Panc1 (cell line): Measurements from ENCODE around the gene EDEM3.

Source experiments
- POLR2AphosphoS5 ChIP-seq: IDR thresholded peaks from 2 replicates; pipeline ENCODE4 v1.6.1; 2012; ENCODE audit warnings: mild to moderate bottlenecking, low read depth, low read length, moderate library complexity
- SIN3A ChIP-seq: IDR thresholded peaks from 2 replicates; pipeline ENCODE4 v1.6.1; 2012; ENCODE audit warnings: low read depth, mild to moderate bottlenecking, low read length, moderate library complexity, borderline replicate concordance; ENCODE audit not compliant: insufficient read depth
- TF ChIP-seq, protein P1 (sequence below), 2 experiments: IDR thresholded peaks; 2 replicates each; pipeline ENCODE4 v1.6.1; 2011 to 2012; ENCODE audit warnings: low read depth in 2 of 2, control low read depth in 1 of 2, low read length in 1 of 2, mild to moderate bottlenecking in 1 of 2, moderate library complexity in 1 of 2; ENCODE audit not compliant: insufficient read depth in 1 of 2

DNA sequence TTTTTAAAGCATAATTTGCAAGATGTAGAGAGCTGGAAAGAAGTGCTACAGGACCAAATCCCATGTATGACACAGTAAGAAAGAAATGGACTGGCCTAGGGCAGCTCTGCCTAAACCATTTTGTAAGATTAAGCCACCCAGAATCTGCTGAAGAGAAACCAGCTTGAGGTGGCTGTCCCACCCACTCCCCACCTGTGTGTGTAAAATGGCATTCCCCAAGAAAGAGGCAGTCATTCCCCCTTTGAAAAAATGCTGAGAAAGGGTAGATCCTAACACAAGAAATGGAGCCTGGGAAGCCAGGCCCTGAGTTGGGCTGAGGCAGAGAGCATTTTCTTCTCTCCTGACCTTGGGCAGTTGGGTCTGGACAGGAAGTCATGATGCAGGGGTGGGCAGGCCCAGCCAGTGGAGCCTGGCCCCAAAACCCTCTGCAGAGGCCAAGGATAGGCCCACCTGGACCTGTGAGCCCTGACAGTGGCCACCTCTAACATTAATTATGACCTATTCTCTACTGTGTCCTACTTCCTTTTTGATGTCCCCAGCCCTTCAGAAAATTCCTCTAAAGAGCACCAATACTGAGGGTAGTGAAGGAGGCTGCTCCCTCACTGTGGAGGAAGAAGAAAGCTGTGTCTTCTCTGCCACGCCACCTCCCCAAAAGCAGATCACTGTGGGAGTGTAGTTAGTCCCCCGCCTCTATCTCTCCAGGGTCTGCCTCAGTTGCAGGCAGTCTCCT lies 94.0 kb downstream of the EDEM3 start:
- TF ChIP-seq, protein P1, sequence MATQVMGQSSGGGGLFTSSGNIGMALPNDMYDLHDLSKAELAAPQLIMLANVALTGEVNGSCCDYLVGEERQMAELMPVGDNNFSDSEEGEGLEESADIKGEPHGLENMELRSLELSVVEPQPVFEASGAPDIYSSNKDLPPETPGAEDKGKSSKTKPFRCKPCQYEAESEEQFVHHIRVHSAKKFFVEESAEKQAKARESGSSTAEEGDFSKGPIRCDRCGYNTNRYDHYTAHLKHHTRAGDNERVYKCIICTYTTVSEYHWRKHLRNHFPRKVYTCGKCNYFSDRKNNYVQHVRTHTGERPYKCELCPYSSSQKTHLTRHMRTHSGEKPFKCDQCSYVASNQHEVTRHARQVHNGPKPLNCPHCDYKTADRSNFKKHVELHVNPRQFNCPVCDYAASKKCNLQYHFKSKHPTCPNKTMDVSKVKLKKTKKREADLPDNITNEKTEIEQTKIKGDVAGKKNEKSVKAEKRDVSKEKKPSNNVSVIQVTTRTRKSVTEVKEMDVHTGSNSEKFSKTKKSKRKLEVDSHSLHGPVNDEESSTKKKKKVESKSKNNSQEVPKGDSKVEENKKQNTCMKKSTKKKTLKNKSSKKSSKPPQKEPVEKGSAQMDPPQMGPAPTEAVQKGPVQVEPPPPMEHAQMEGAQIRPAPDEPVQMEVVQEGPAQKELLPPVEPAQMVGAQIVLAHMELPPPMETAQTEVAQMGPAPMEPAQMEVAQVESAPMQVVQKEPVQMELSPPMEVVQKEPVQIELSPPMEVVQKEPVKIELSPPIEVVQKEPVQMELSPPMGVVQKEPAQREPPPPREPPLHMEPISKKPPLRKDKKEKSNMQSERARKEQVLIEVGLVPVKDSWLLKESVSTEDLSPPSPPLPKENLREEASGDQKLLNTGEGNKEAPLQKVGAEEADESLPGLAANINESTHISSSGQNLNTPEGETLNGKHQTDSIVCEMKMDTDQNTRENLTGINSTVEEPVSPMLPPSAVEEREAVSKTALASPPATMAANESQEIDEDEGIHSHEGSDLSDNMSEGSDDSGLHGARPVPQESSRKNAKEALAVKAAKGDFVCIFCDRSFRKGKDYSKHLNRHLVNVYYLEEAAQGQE (IDR thresholded peaks at IDR 0.05; ENCODE audit: insufficient read depth in 1 of 2, low read depth in 2 of 2, low read length in 1 of 2), result no peak
- TF ChIP-seq POLR2AphosphoS5, result no peak
- TF ChIP-seq SIN3A, result no peak
